ENCODE measurements around the gene ZCRB1.
"Not testable (repeated sequence)": the region's sequence is repeated elsewhere in the genome, so short reads cannot be mapped to it uniquely, and the experiment has no call there.

Gene ZCRB1, protein sequence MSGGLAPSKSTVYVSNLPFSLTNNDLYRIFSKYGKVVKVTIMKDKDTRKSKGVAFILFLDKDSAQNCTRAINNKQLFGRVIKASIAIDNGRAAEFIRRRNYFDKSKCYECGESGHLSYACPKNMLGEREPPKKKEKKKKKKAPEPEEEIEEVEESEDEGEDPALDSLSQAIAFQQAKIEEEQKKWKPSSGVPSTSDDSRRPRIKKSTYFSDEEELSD

DNA sequence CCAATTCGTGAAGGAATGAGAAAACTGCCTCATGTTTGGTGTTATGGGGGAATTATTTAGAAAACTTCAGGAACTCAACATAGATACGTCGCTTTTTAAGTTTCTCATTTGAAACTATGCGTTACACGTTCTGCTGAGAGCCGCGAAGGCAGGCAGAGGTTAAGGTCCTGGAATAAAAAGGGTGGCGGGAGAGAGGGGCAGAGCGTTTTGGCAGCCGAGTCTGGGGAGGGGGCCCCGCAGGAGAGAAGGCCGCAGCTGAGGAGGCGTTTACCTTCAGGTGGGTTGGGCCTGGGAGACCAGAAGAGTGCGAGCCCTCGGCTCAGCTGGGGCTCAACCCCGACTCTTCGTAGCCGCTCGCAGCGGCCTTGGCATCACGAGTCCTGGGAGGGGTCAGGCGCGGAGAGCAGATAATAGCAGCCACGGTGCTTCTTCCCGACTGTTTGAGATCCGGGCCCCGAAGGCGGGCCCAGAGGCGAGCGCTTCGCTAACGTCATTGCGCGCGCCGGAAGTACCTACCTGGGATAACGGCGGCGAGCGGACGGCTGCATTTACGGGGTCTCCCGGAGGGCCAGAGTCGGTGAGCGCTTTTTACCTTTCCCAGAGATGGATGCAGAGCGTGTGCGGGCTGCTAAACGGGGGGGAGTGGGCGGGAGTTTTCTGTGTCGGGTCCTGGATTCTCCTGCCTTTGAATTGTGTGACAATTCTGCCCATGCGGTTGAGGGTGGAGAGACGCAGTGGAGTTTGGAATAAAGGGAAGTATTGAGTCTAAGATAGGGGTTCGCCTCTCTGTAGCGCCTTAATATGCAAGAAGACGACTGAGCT, at the start of gene ZCRB1, which contains the start of gene PPHLN1:
ZCRB1 (minus strand) TSS at position 442 of the 822 bp plus-strand sequence. CDS start 1,992 bp downstream, outside the sequence.
PPHLN1 (plus strand) TSS at position 515 of the 822 bp plus-strand sequence. CDS start 9,736 bp downstream, outside the sequence.
- DNase-seq = peak; percentile 93

DNA sequence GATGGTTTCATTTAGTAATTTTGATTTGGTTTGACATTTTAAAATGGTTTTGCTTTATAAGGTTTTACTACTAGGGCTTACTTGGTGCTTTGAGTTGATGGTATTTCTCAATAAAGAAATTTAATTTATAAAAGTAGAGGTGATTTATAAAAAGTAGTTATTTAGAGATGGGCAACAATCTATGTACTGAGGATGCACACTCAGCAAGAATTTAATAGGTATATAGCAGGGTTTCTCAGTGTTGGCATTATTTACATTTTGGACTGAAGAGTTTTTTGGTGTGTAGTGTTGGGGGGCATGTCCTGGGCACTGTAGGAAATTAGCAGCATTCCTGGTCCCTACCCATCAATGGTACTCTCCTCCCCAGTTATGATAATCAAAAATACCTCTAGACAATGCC, 47.8 kb upstream of the ZCRB1 start:
- DNase-seq = no peak

DNA sequence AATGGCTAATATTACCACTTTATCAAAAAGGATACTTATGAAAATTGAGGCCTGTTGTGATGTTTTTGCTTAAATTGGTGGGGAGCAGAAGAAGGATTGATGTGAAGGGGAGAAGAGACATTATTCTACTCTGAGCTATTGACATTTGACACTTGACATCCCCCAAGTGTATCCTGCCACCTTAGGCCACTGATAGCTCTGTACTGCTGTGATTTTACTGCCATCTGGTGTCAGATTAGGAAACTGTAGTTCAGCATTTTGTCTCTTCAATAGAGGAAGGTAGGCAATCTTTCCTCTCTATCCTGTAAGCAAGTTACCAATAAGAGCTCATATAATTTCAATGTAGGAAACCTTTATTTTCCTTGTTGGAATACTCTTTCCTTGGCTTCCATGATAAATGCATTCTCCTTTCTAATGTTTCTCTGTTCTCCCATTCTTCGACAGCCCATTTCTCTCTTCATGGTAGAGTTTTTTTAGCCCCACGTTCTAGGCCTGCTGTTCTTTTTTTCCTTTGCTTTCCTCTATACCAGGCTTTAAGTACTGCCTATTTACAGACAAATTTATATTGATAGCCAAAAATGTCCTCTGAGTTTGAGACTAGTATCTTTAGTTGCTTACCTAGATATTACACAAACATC, 46.4 kb upstream of the ZCRB1 start:
- DNase-seq = peak; percentile 53

DNA sequence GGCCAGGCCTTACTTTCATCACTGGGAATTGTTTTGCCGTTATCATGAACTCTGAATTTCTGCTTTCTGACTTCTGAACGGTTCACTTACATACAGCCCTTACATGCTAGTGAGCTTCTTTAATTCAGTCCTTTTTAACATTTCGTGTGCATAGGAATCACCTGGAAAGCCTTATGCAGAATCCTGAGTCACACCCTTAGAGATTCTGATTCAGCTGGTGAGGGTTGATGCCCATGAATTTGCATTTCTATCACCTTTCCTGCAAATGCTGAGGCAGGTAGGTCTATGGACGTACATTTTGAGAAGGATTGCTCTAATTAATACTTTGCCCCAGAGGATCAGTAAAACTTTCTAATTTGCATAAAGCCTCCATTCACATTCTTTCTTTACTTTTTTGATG, 44.1 kb upstream of the ZCRB1 start:
- DNase-seq = no peak

DNA sequence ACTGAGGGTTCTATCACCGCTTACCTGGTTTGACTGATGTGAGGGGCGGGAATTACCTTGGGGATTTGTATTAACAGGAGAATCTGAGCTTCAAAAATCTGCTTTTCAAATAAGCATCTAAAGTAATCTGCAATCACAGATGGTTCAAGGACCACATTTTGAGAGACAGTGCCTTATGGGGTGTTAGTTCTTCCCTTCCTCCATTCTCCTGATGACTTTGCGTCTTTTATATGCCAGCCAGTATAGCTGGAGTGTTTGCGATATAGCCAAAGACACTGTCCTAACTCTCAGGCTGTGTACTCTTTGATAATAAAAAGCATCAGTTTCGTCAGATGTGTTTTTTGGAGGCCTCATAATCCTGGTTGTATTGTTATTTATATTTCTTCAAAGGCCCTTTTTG, 39.6 kb upstream of the ZCRB1 start:
- no peak for DNase-seq

DNA sequence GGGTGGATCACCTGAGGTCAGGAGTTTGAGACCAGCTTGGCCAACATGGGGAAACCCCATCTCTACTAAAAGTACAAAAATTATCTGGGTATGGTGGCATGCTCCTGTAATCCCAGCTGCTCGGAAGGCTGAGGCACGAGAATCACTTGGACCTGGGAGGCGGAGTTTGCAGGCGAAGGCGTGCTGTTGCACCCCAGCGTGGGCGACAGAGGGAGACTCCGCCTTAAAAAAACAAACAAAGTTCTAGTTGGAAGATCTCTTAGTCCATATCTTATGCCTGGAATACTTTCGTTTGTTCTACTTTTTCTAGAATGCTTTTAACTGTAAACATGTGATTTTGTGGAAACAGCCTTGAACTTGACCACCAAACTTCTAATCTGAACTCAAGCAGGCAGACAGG, 38.8 kb upstream of the ZCRB1 start:
- DNase-seq = no peak

- no peak for DNase-seq
Measured at GRCh38 chr12:42362647-42363260, 36.9 kb upstream of the ZCRB1 start.

DNA sequence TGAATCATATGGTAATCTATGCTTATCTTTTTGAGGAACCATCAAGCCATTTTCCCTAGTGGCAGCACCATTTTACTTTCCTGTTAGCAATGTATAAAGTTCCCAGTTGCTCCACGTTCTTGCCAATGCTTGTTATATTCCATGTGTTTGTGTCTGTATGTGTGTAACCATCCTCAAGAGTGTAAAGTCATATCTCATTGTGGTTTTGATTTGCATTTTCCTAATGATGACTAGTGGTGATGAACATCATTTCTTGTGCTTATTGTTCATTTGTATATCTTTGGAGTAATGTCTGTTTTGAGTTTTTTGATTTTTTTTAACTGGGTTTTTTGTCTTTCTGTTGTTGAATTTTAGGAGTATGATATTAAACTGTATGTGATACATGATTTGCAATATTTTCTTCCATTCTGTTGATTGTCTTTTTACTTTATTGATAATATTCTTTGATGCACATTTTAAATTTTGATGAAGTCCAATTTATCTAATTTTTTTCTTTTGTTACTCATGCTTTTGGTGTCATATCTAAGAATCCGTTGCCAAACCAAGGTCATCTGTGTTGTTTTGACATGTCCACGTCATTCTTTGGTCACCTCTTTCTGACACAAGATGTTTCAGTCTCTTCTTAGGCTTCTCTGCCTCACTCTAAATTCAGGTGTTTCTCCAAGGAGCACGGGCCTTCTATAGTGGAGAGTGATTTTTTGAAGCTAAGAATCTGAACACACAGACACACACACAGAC, 36.2 kb upstream of the ZCRB1 start:
- no peak for DNase-seq

DNA sequence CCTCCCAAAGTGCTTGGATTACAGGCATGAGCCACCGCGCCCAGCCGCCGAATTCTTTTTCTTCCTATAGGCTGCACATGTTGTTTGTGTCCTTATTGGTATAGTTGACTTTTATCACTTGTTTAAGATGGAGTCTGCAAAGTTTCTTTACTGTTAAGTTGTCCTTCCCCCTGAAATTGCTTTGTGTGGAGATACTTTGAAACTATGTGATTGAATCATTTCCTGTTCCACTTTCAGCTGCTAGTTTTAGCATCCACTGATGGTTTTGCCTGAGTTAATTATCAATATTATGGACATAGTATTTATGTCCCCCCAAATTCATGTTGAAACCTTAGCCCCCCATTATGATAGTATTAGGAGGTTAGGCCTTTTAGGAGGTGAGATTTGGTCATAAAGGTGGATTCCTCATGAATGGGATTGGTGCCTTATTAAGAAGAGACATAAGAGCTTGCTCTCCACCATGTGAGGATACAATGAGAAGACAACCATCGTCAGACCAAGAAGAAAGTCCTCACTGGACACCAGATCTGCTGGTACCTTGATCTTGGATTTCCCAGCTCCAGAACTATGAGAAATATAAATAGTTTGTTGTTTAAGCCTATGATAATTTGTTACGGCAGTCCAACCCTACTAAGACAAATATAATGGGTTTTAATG, 35.0 kb upstream of the ZCRB1 start:
- DNase-seq = no peak

DNA sequence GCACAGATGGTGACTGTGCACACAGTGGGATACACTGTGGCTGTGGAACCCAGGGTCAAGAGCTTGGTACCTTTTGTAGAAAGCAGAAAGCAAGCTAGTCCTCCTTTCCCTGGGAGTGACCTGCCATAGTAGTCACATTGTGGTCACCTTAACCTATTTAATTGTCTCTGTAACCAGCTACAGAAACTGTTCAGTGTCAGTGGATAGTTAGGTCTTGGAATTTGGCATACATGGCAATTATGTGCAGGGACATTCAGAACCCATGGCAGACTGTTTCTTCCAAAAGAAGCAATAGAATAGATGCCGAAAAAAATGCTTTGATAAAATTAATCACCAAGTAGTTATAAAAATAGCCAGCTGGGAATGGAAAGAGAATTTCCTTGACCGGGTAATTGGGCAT, 30.4 kb upstream of the ZCRB1 start:
- DNase-seq = no peak

DNA sequence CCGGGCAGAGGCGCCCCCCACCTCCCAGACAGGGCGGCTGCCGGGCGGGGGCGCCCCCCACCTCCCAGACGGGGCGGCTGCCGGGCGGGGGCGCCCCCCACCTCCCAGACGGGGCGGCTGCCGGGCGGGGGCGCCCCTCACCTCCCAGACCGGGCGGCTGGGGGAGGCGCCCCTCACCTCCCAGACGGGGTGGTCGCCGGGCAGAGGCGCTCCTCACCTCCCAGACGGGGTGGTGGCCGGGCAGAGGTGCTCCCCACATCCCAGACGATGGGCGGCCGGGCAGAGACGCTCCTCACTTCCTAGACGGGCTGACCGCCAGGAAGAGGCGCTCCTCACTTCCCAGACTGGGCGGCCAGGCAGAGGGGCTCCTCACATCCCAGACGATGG, 24.1 kb upstream of the ZCRB1 start:
- DNase-seq = not testable (repeated sequence)

GRCh38 chr12:42349119-42350020, 23.5 kb upstream of the ZCRB1 start:
- not testable (repeated sequence) for DNase-seq

DNA sequence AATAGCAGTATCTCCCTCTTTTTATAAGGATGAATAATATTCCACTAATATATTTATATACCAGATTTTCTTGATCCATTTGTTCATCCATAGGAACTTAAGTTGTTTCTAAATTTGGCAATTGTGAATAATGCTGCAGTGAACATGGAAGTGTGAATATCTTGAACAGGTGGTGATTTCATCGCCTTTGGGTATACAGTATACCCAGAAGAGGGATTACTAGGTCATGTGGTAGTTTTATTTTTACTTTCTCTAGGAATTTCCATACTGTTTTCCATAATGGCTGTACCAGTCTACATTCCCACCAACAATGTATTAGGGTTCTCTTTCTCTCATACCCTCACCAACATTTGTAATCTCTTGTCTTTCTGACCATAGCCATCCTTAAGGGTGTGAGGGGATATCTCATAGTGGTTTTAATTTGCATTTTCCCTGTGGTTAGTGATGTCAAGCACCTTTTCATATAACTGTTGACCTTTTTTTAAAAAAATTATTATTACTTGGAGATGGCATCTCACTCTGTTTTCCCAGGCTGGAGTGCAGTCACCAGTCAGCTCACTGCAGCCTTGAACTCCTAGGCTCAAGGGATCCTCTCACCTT, 20.6 kb upstream of the ZCRB1 start:
- no peak for DNase-seq

DNA sequence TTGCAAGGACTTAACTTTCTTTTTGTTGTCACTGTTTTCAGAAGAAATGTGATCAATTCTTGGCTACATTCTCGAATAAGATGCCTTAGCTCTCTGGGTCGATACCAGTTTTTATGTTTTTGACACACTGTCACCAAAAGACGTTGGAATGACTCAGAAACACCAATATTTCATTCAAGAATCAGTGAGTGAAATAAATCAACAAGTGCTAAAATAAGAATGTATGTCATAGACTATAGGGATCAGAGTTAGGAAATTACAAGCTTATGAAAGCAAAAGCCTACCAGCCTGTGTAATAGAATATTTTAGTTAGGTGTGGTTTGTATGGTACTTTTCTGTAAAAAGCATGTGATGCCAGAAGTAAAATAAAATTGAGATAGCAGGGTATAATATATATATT, 17.8 kb upstream of the ZCRB1 start:
- DNase-seq = no peak

DNA sequence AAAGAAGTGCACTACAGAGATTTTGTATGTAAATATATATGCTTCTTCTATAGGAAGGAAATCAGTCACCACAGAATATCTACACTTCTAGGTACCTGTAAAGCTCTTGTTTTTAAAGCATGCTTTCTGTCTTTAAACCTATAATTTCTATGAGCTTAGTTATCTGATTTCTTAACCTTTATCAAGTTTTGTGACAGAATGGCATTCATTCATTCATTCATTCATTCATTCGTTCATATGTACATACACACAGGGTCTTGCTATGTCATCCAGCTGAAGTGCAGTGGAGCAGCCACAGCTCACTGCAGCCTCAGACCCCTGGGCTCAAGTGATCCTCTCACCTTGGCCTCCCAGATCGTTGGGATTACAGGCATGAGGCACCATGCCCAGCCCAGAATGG, 16.1 kb upstream of the ZCRB1 start:
- no peak for DNase-seq

- no peak for DNase-seq
Measured at GRCh38 chr12:42338280-42338679, 12.4 kb upstream of the ZCRB1 start.

GRCh38 chr12:42336286-42336685, 10.4 kb upstream of the ZCRB1 start:
- DNase-seq = no peak

GRCh38 chr12:42332301-42333285, 6.7 kb upstream of the ZCRB1 start:
- no peak for DNase-seq

DNA sequence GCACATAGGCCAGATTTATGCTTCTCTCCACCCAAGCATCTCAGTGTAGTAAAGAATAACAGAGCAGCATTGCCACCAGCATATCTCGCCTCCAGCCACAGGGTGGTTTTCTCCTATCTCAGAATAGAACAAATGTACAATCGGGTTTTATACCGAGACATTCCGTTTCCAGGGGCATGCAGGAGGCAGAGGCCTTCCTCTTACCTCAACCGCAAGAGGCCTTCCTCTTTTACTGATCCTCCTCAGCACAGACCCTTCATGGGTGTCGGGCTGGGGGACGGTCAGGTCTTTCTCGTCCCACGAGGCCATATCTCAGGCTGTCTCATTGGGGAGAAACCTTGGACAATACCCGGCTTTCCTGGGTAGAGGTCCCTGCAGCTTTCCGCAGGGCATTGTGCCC, 4.2 kb upstream of the ZCRB1 start:
- DNase-seq = not testable (repeated sequence)

All from NCI-H774 (cell line).